Ishikawa (cell line): ENCODE data around the gene DHRS7B.

Experiments used
- CEBPB ChIP-seq: IDR thresholded peaks from 2 replicates; pipeline ENCODE4 v1.6.1; 2012
- EP300 ChIP-seq: IDR thresholded peaks from 2 replicates; pipeline ENCODE4 v1.6.1; 2012; ENCODE audit warnings: borderline replicate concordance
- FOXM1 ChIP-seq: IDR thresholded peaks from 2 replicates; pipeline ENCODE4 v1.6.1; 2012; ENCODE audit warnings: low read depth, borderline replicate concordance
- MAX ChIP-seq: IDR thresholded peaks from 2 replicates; pipeline ENCODE4 v1.6.1; 2012
- NFIC ChIP-seq: IDR thresholded peaks from 2 replicates; pipeline ENCODE4 v1.6.1; 2012
- RAD21 ChIP-seq: IDR thresholded peaks from 2 replicates; pipeline ENCODE4 v1.6.1; 2012; ENCODE audit warnings: low read depth
- TAF1 ChIP-seq: IDR thresholded peaks from 2 replicates; pipeline ENCODE4 v1.6.1; 2012; ENCODE audit warnings: low read depth, mild to moderate bottlenecking
- TCF12 ChIP-seq: IDR thresholded peaks from 2 replicates; pipeline ENCODE4 v1.6.1; 2012; ENCODE audit warnings: low read depth
- TEAD4 ChIP-seq: IDR thresholded peaks from 2 replicates; pipeline ENCODE4 v1.6.1; 2012
- USF1 ChIP-seq: IDR thresholded peaks from 2 replicates; pipeline ENCODE4 v1.6.1; 2012
- YY1 ChIP-seq: IDR thresholded peaks from 2 replicates; pipeline ENCODE4 v1.6.1; 2012; ENCODE audit warnings: low read depth
- ZBTB7A ChIP-seq: IDR thresholded peaks from 2 replicates; pipeline ENCODE4 v1.6.1; 2012; ENCODE audit warnings: low read depth
- TF ChIP-seq, protein P1 (sequence below): IDR thresholded peaks from 2 replicates; pipeline ENCODE4 v1.6.1; 2012; ENCODE audit warnings: low read depth, mild to moderate bottlenecking

DNA sequence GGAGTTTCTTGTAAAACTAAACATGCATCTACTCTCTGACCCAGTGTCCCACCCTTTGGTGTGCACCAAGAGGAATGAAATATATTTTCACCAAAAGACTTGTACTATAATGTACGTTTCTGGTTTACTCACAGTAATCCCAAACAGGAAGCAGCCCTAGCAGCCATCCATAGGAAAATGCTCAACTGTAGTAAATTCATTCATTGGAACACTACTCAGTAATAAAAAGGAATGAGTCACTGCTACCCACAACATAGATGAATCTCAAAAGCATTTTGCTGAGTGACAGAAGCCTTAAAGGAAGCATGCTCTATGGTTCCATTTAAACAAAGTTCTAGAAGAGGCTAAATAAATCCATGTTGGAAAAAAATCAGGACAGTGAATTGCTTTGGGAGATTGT is 37.6 kb upstream of the DHRS7B start:
- TF ChIP-seq CEBPB (no peak), TEAD4 (no peak), ZBTB7A (no peak), FOXM1 (no peak), EP300 (no peak), RAD21 (no peak), USF1 (no peak), TCF12 (no peak), YY1 (no peak), TAF1 (no peak), MAX (no peak), NFIC (no peak)
- TF ChIP-seq, protein P1, sequence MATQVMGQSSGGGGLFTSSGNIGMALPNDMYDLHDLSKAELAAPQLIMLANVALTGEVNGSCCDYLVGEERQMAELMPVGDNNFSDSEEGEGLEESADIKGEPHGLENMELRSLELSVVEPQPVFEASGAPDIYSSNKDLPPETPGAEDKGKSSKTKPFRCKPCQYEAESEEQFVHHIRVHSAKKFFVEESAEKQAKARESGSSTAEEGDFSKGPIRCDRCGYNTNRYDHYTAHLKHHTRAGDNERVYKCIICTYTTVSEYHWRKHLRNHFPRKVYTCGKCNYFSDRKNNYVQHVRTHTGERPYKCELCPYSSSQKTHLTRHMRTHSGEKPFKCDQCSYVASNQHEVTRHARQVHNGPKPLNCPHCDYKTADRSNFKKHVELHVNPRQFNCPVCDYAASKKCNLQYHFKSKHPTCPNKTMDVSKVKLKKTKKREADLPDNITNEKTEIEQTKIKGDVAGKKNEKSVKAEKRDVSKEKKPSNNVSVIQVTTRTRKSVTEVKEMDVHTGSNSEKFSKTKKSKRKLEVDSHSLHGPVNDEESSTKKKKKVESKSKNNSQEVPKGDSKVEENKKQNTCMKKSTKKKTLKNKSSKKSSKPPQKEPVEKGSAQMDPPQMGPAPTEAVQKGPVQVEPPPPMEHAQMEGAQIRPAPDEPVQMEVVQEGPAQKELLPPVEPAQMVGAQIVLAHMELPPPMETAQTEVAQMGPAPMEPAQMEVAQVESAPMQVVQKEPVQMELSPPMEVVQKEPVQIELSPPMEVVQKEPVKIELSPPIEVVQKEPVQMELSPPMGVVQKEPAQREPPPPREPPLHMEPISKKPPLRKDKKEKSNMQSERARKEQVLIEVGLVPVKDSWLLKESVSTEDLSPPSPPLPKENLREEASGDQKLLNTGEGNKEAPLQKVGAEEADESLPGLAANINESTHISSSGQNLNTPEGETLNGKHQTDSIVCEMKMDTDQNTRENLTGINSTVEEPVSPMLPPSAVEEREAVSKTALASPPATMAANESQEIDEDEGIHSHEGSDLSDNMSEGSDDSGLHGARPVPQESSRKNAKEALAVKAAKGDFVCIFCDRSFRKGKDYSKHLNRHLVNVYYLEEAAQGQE, result no peak
